Activated naive CD8-positive, alpha-beta T cell treated with anti-CD3 and anti-CD28 coated beads for 36 hours (primary cell): Measurements from ENCODE around the gene KAZN. TPM values are rescaled to one million over a fixed set of nuclear protein-coding genes. Genes with fewer than 3 reads are reported as not detected.
"Not testable (repeated sequence)": the region's sequence is repeated elsewhere in the genome, so short reads cannot be mapped to it uniquely, and the experiment has no call there.

Experiments used
- DNase-seq: peaks from one replicate; pipeline ENCODE4 v3.0.0; 2021
- H3K27ac Mint-ChIP-seq: one replicate; pipeline ENCODE4 v1.8.0; 2022; ENCODE audit warnings: mild to moderate bottlenecking, moderate library complexity, mixed read lengths
- H3K27me3 Mint-ChIP-seq: one replicate; pipeline ENCODE4 v1.8.0; 2022; ENCODE audit warnings: mild to moderate bottlenecking, mixed read lengths
- H3K36me3 Mint-ChIP-seq: one replicate; pipeline ENCODE4 v1.8.0; 2021; ENCODE audit warnings: mild to moderate bottlenecking, mixed read lengths
- H3K4me1 Mint-ChIP-seq: one replicate; pipeline ENCODE4 v1.8.0; 2021; ENCODE audit warnings: mixed read lengths
- H3K4me3 Mint-ChIP-seq: one replicate; pipeline ENCODE4 v1.8.0; 2022; ENCODE audit warnings: mild to moderate bottlenecking, moderate library complexity, mixed read lengths
- H3K9me3 Mint-ChIP-seq: one replicate; pipeline ENCODE4 v1.8.0; 2022; ENCODE audit warnings: mixed read lengths
- total RNA-seq, 2 experiments: library from RNA; stranded (reverse); gene quantifications; one replicate each; pipeline ENCODE4 v1.2.3, GENCODE V29; 2021

The KAZN gene
- total RNA-seq, 2 experiments from 2014 or later: 0.74 to 1.5 TPM

GRCh38 chr1:14576155-14576554, 22.3 kb upstream of the KAZN start:
- DNase-seq: no peak
- Mint-ChIP-seq H3K9me3 (peaks cover 10% of the 10 kb centered on the region), H3K36me3 (no peaks in the 10 kb centered on the region), H3K4me1 (no peaks in the 10 kb centered on the region), H3K27me3 (peaks cover 21% of the 10 kb centered on the region), H3K4me3 (no peak overlapping the region), H3K27ac (no peak overlapping the region)

- no peaks in the 10 kb centered on the region for H3K4me1 Mint-ChIP-seq
- H3K36me3 Mint-ChIP-seq: no peaks in the 10 kb centered on the region
- DNase-seq: no peak
- H3K27ac Mint-ChIP-seq: no peak overlapping the region
- H3K4me3 Mint-ChIP-seq: no peak overlapping the region
- H3K27me3 Mint-ChIP-seq: peaks cover 12% of the 10 kb centered on the region
- peaks cover 18% of the 10 kb centered on the region for H3K9me3 Mint-ChIP-seq
These were observed 21.2 kb upstream of the KAZN start for GRCh38 chr1:14577261-14577660.

DNA sequence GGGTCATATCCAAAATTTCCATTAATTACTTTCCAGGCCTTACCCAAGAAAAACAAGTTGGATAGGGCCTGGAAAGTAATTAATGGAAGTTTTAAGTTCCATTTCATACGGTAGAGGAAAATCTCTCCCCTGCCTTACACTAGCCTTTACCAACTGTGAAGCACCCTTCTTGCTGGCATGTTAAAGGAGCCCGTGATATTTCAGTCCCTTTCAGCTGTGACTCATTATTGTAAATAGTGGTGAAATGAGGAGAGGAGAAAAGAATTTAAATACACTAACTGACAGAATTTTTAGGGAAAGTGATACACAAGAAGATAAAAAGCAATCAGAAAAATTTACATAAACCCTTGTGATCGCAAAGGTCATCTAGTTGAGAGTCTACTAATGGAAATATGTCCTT, 20.3 kb upstream of the KAZN start:
- H3K27me3 Mint-ChIP-seq: peaks cover 7% of the 10 kb centered on the region
- no peaks in the 10 kb centered on the region for H3K36me3 Mint-ChIP-seq
- DNase-seq: no peak
- peaks cover 18% of the 10 kb centered on the region for H3K9me3 Mint-ChIP-seq
- no peaks in the 10 kb centered on the region for H3K4me1 Mint-ChIP-seq
- H3K27ac Mint-ChIP-seq: no peak overlapping the region
- no peak overlapping the region for H3K4me3 Mint-ChIP-seq

DNA sequence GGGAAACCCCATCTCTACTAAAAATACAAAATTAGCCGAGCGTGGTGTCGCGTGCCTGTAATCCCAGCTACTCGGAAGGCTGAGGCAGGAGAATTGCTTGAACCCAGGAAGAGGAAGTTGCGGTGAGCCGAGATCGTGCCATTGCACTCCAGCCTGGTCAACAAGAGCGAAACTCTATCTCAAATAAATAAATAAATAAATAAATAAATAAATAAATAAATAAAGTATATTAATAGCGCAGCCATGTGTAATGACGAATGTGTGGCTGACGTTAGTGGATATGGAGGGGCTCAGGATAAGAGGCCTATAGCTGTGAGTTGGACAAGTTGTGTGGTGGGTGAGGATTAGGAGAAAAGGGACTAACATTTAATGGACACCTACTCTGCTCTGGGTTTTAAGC, 18.2 kb upstream of the KAZN start:
- H3K27ac Mint-ChIP-seq, H3K36me3 Mint-ChIP-seq, H3K27me3 Mint-ChIP-seq: not testable (repeated sequence)

GRCh38 chr1:14580986-14581385, 17.5 kb upstream of the KAZN start:
- Mint-ChIP-seq H3K36me3 (no peaks in the 10 kb centered on the region), H3K4me3 (no peak overlapping the region), H3K27me3 (peaks cover 12% of the 10 kb centered on the region), H3K9me3 (peaks cover 14% of the 10 kb centered on the region), H3K27ac (no peak overlapping the region), H3K4me1 (no peaks in the 10 kb centered on the region)
- no peak for DNase-seq

More for the DNA sequence above, 18.2 kb upstream of the KAZN start:
- H3K9me3 Mint-ChIP-seq: peaks cover 14% of the 10 kb centered on the region
- not testable (repeated sequence) for H3K4me1 Mint-ChIP-seq, DNase-seq, H3K4me3 Mint-ChIP-seq

- Mint-ChIP-seq H3K4me1 (no peaks in the 10 kb centered on the region), H3K27ac (no peak overlapping the region), H3K27me3 (peaks cover 18% of the 10 kb centered on the region), H3K4me3 (no peak overlapping the region), H3K9me3 (peaks cover 14% of the 10 kb centered on the region), H3K36me3 (no peaks in the 10 kb centered on the region)
- DNase-seq: no peak
These were observed 14.7 kb upstream of the KAZN start for GRCh38 chr1:14583788-14584187.

GRCh38 chr1:14585728-14586127, 12.8 kb upstream of the KAZN start:
- H3K27ac Mint-ChIP-seq: no peak overlapping the region
- peaks cover 12% of the 10 kb centered on the region for H3K9me3 Mint-ChIP-seq
- DNase-seq: no peak
- no peaks in the 10 kb centered on the region for H3K4me1 Mint-ChIP-seq
- H3K4me3 Mint-ChIP-seq: no peak overlapping the region
- H3K27me3 Mint-ChIP-seq: peaks cover 15% of the 10 kb centered on the region
- no peaks in the 10 kb centered on the region for H3K36me3 Mint-ChIP-seq

DNA sequence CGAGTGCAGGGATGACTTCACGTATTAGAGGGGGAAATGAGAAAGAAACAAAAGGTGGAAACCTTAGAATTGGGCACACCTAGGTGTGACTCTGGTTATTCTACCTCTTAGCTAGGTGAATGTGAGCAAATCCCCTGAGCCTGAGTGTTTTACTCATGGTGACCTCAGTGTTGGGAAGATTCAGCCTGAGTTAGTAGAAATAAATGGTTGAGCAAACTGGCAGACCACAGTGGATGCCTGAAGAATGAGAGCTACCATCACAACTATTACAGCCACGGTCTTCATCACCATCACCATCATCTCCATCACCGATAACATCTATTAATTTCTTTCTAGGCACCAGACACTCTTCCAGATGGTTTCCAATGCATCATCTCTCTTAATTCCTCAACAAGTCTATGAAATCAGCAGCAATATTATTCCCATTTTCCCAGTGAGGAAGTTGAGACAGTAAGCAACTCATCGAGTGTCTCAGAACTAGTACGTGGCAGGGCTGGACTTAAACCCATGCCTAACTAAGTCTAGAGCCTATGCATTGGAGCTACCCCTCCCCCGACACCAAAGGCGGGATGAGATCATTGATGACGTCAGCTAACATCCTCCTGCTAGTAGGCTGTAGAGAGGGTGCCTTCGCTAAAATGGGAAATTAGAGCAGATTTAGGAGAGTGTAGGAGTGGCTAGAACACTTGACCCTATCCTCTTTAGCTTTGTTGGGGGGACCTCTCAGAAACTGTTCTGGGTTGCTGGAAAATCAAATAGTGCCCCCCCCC, 7.9 kb upstream of the KAZN start:
- no peaks in the 10 kb centered on the region for H3K9me3 Mint-ChIP-seq
- DNase-seq: no peak
- no peaks in the 10 kb centered on the region for H3K36me3 Mint-ChIP-seq
- H3K4me1 Mint-ChIP-seq: no peaks in the 10 kb centered on the region
- H3K27me3 Mint-ChIP-seq: peaks cover 21% of the 10 kb centered on the region
- H3K27ac Mint-ChIP-seq: no peak overlapping the region
- no peak overlapping the region for H3K4me3 Mint-ChIP-seq

DNA sequence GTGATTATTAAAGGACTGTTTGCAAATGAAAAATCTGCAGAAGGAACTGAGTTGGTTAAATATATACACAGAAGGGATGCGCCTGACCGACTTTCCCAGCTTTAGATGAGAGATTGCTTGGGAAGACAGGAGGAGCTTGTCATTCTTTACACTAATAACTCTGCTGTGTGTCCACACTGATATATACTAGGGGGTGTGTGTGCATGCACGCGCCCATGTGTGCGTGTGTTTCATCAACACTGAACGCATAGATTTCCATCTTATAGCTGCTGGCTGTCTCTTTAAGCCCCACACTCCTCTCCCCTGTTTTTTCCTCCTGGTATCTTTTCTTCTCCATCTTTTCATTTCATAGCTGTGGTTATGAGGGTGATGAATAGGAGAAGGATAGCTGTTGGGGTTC, 6.9 kb upstream of the KAZN start:
- H3K36me3 Mint-ChIP-seq: no peaks in the 10 kb centered on the region
- no peak overlapping the region for H3K4me3 Mint-ChIP-seq
- no peak overlapping the region for H3K27ac Mint-ChIP-seq
- no peaks in the 10 kb centered on the region for H3K9me3 Mint-ChIP-seq
- peaks cover 24% of the 10 kb centered on the region for H3K27me3 Mint-ChIP-seq
- H3K4me1 Mint-ChIP-seq: no peaks in the 10 kb centered on the region
- DNase-seq: no peak

DNA sequence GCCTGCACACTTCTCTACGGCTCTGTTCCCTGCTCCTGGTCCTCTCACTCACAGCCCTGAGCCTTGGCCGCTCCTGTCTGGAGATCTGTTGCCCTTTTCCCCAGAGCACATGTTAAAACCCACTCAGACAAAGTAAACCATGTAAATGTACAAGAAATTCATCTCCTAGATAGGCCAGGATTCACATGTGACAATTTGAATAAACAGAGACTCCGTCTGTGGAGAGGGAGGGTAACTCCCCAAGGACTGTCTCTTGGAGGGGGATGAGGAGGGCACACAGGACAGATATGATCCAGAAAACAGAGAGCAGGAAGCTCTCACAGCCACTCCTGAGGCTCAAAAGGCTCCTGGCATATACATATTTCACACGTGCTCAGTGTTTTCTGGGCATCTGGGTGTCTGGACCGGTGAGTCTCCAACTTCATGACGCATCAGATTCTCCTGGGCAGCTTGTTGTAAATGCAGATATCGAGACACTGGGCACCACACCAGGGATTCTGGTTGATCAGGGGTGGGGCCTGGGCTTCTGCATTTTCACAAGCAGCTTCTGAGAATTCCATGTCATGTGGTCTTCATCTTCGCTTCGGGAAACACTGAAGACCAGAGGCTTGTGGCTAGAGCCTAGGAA, 6.4 kb upstream of the KAZN start:
- H3K27ac Mint-ChIP-seq: no peak overlapping the region
- no peak overlapping the region for H3K4me3 Mint-ChIP-seq
- no peak for DNase-seq
- peaks cover 28% of the 10 kb centered on the region for H3K27me3 Mint-ChIP-seq
- H3K9me3 Mint-ChIP-seq: no peaks in the 10 kb centered on the region
- H3K36me3 Mint-ChIP-seq: no peaks in the 10 kb centered on the region
- no peaks in the 10 kb centered on the region for H3K4me1 Mint-ChIP-seq

DNA sequence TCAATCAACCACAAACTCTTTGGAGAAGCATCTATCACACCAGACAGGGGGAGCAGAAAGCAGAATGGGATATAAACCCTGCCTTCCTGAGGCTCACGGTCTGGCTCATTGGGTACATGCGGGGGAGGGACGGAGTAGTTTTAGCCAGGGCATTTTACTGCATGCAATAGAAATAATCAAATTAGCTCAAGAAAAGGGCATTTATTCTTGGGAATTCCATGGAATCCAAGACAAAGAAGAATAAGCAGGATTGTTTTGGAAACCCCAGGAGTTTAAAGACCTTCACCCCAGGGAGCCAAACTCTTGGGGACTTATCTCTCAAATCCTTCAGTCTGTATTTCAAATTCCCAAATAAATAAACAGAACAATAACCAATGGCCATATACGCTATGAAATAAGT, 5.2 kb upstream of the KAZN start:
- Mint-ChIP-seq H3K36me3 (no peaks in the 10 kb centered on the region), H3K27ac (no peak overlapping the region), H3K9me3 (no peaks in the 10 kb centered on the region), H3K27me3 (peaks cover 39% of the 10 kb centered on the region), H3K4me3 (no peak overlapping the region), H3K4me1 (no peaks in the 10 kb centered on the region)
- DNase-seq: no peak

DNA sequence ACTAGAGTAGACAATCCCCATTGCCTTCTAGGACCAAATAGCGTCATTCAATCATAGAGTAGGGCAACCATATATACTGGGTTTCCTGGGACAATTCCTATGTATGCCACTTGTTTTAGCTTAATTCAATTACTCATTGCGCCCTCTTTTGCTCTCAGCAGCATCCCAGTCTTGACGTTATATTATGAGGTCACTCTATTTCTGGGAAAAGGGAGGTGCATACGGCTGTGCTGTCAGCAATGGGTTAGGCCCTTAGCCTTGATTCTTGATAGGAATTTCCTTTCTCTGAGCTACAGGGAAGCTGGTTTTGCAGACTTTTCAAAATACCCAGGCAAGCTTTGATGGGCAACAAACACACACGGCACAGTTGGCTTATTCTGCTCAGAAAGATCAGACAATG, 4.4 kb upstream of the KAZN start:
- no peaks in the 10 kb centered on the region for H3K4me1 Mint-ChIP-seq
- no peaks in the 10 kb centered on the region for H3K9me3 Mint-ChIP-seq
- DNase-seq: no peak
- no peak overlapping the region for H3K4me3 Mint-ChIP-seq
- H3K36me3 Mint-ChIP-seq: no peaks in the 10 kb centered on the region
- no peak overlapping the region for H3K27ac Mint-ChIP-seq
- H3K27me3 Mint-ChIP-seq: peaks cover 43% of the 10 kb centered on the region

DNA sequence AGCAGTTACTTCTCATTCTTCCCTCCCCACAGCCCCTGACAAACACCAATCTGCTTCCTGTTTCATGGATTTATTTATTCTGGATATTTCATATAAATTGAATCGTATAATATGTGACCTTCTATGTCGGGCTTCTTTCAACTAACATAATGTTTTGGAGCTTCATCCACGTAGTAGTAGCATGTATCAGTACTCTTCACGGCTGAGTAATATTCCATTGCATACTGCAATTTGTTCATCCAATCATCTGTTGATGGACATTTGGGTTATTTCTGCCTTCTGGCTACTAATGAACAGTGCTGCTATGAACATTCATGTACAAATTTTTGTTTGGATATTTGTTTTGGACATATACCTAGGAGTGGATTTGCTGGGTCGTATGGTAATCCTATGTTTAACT, 1.9 kb upstream of the KAZN start:
- Mint-ChIP-seq H3K36me3 (no peaks in the 10 kb centered on the region), H3K27ac (no peak overlapping the region), H3K4me3 (no peak overlapping the region), H3K27me3 (peaks cover 69% of the 10 kb centered on the region), H3K4me1 (peaks cover 11% of the 10 kb centered on the region), H3K9me3 (no peaks in the 10 kb centered on the region)
- no peak for DNase-seq

- H3K27me3 Mint-ChIP-seq: peaks cover 73% of the 10 kb centered on the region
- H3K4me3 Mint-ChIP-seq: no peak overlapping the region
- H3K9me3 Mint-ChIP-seq: no peaks in the 10 kb centered on the region
- H3K4me1 Mint-ChIP-seq: peaks cover 11% of the 10 kb centered on the region
- no peaks in the 10 kb centered on the region for H3K36me3 Mint-ChIP-seq
- no peak overlapping the region for H3K27ac Mint-ChIP-seq
- no peak for DNase-seq
These were observed 1.0 kb upstream of the KAZN start for GRCh38 chr1:14597343-14598006.

GRCh38 chr1:14598007-14598497, 433 bp upstream of the KAZN start:
- H3K4me3 Mint-ChIP-seq: no peak overlapping the region
- no peak overlapping the region for H3K27ac Mint-ChIP-seq
- peaks cover 11% of the 10 kb centered on the region for H3K4me1 Mint-ChIP-seq
- DNase-seq: no peak
- H3K27me3 Mint-ChIP-seq: peaks cover 74% of the 10 kb centered on the region
- H3K36me3 Mint-ChIP-seq: no peaks in the 10 kb centered on the region
- H3K9me3 Mint-ChIP-seq: no peaks in the 10 kb centered on the region
